K562 (cell line): ENCODE measurements around the gene PCK1. TPM values are rescaled to one million over a fixed set of nuclear protein-coding genes. Genes with fewer than 3 reads are reported as not detected.

Experiments used
- ATAC-seq: fragments of 200-7000 bp; cut with Tn5 transposase; 3 replicates; pipeline ENCODE4 v1.9.1; 2020; ENCODE audit warnings: moderate library complexity
- BruUV-seq: library from RNA; stranded (reverse); fragments of 400-500 nt; replicated peaks from 2 replicates; lab custom pipeline; 2021; lab: Mats Ljungman, UMichigan
- CTCF ChIA-PET: fragments of 300-600 bp; formaldehyde crosslinking; extraction: SDS; loops from one replicate; lab custom pipeline; 2021; ENCODE audit warnings: low intra/inter-chr PET ratio; lab: Yijun Ruan, JAX
- POLR2A ChIA-PET: fragments of 300-600, 350-650 bp; sonication (Branson Sonifier 250); formaldehyde crosslinking; extraction: SDS; loops from one replicate; lab custom pipeline; 2021; ENCODE audit warnings: antibody characterized with exemption, inconsistent platforms; lab: Yijun Ruan, JAX
- DNase-seq, 4 experiments: peaks; one replicate each; pipeline versions ENCODE4 v3.0.0 to v3.0.0-alpha.2; 2011 to 2018; ENCODE audit warnings: low spot score in 3 of 4, mixed read lengths in 3 of 4; ENCODE audit errors: extremely low read depth in 1 of 4
- FAIRE-seq: peaks from 2 replicates; lab custom pipeline; 2011; peaks lifted over from hg19 to GRCh38; lab: Jason Lieb, UNC
- H2AFZ ChIP-seq: 2 replicates; pipeline ENCODE4 v1.6.0; 2011; ENCODE audit warnings: low read depth, low read length, control low read depth, inconsistent platforms
- H3K27ac ChIP-seq: fragments of 200-600 bp; 3 replicates; pipeline ENCODE4 v1.8.0; 2011; ENCODE audit warnings: low read depth, mild to moderate bottlenecking, control low read depth, inconsistent platforms, low read length, moderate library complexity, mixed read lengths; ENCODE audit errors: extremely low read depth
- H3K27me3 ChIP-seq, 2 experiments: fragments of 300-600 bp in 1 of 2; 2 replicates in 1 of 2; 3 replicates in 1 of 2; pipeline versions ENCODE4 v1.6.0 to v1.8.0; 2011; ENCODE audit warnings: inconsistent platforms in 2 of 2, low read length in 2 of 2, mild to moderate bottlenecking in 1 of 2, mixed read lengths in 1 of 2, moderate library complexity in 1 of 2; ENCODE audit not compliant: control insufficient read depth in 2 of 2, insufficient read depth in 2 of 2
- H3K36me3 ChIP-seq: fragments of 300-600 bp; 3 replicates; pipeline ENCODE4 v1.8.0; 2011; ENCODE audit warnings: mild to moderate bottlenecking, low read length, inconsistent platforms; ENCODE audit not compliant: control insufficient read depth, insufficient read depth
- H3K4me1 ChIP-seq, 2 experiments: fragments of 200-600 bp in 1 of 2; replicated peaks in 1 of 2; 2 replicates in 1 of 2; 3 replicates in 1 of 2; pipeline versions ENCODE4 v1.5.1 to v1.8.0; 2011; ENCODE audit warnings: inconsistent platforms in 2 of 2, low read length in 2 of 2, mild to moderate bottlenecking in 1 of 2, mixed read lengths in 1 of 2, moderate library complexity in 1 of 2; ENCODE audit not compliant: control insufficient read depth in 2 of 2, insufficient read depth in 2 of 2
- H3K4me2 ChIP-seq: 2 replicates; pipeline ENCODE4 v1.6.1; 2011; ENCODE audit warnings: low read length, control low read depth, inconsistent platforms, mixed read lengths; ENCODE audit not compliant: insufficient read depth
- H3K4me3 ChIP-seq: fragments of 200-600 bp; sonication (generic), shearing (Covaris generic); 2 replicates; pipeline ENCODE4 v1.5.1; 2016; ENCODE audit warnings: control low read depth, inconsistent platforms
- H3K79me2 ChIP-seq: fragments of 200-600 bp; 3 replicates; pipeline ENCODE4 v1.8.0; 2011; ENCODE audit warnings: low read length, inconsistent platforms; ENCODE audit not compliant: control insufficient read depth, insufficient read depth
- H3K9ac ChIP-seq, 2 experiments: 2 replicates each; pipeline versions ENCODE4 v1.6.0 to v1.6.1; 2011; ENCODE audit warnings: low read depth in 2 of 2, low read length in 2 of 2, control low read depth in 1 of 2, inconsistent platforms in 1 of 2, mild to moderate bottlenecking in 1 of 2, mixed read lengths in 1 of 2; ENCODE audit not compliant: insufficient read depth in 1 of 2
- H3K9me1 ChIP-seq: one replicate; pipeline ENCODE4 v1.6.0; 2011; ENCODE audit warnings: inconsistent platforms, mild to moderate bottlenecking, low read length, moderate library complexity; ENCODE audit not compliant: control insufficient read depth, insufficient read depth
- H3K9me3 ChIP-seq: replicated peaks from 2 replicates; pipeline ENCODE4 v1.5.1; 2011; ENCODE audit warnings: low read depth, low read length, inconsistent platforms; ENCODE audit not compliant: control insufficient read depth, insufficient read depth
- H4K20me1 ChIP-seq: replicated peaks from 2 replicates; pipeline ENCODE4 v1.6.1; 2011; ENCODE audit warnings: low read length, inconsistent platforms, mixed read lengths; ENCODE audit not compliant: control insufficient read depth, insufficient read depth
- BCOR ChIP-seq: fragments of 450-650 bp; IDR thresholded peaks from 2 replicates; pipeline ENCODE4 v1.6.1; 2016
- GTF2A2 ChIP-seq: IDR thresholded peaks from 2 replicates; pipeline ENCODE4 v1.6.1; 2016; ENCODE audit warnings: mild to moderate bottlenecking, missing genetic modification characterization, missing compliant biosample characterization
- NELFE ChIP-seq: IDR thresholded peaks from 2 replicates; pipeline ENCODE4 v1.6.1; 2011; ENCODE audit warnings: mild to moderate bottlenecking; ENCODE audit not compliant: insufficient read depth, insufficient read length
- RBM25 ChIP-seq: fragments of 200-400 bp; formaldehyde crosslinking; IDR thresholded peaks from 2 replicates; pipeline ENCODE4 v1.6.1; 2018; ENCODE audit warnings: low read length, low read depth, moderate library complexity; ENCODE audit not compliant: severe bottlenecking
- RCOR1 ChIP-seq, 2 experiments: IDR thresholded peaks; 2 replicates each; pipeline ENCODE4 v1.6.1; 2012; ENCODE audit warnings: low read depth in 2 of 2, low read length in 2 of 2, borderline replicate concordance in 1 of 2, improper control_type of control experiment in 1 of 2
- SMARCA5 ChIP-seq: fragments of 450-650 bp; IDR thresholded peaks from 2 replicates; pipeline ENCODE4 v1.6.1; 2016
- ZFP36 ChIP-seq: fragments of 150-350 bp; IDR thresholded peaks from 2 replicates; pipeline ENCODE4 v1.6.1; 2018; ENCODE audit warnings: low read length, low read depth; ENCODE audit not compliant: partially characterized antibody
- WGBS: fragments of 100-300 bp; shearing (Covaris generic); methylation state at CpG from one replicate; pipeline ENCODE4 v1.1.6; 2016; ENCODE audit warnings: low coverage, mixed read lengths; ENCODE audit not compliant: insufficient coverage; ENCODE audit errors: missing lambda C conversion rate; 5-methylcytosine and 5-hydroxymethylcytosine counted together
- in situ Hi-C: fragments of 300-500 bp; cut with MboI; formaldehyde crosslinking; loops from 4 replicates; pipeline ENCODE4 v1.15.0; 2018; ENCODE audit warnings: inconsistent platforms, mixed read lengths
- intact Hi-C: fragments of 100-400 bp; cut with micrococcal nuclease; formaldehyde crosslinking; loops from 2 replicates; pipeline ENCODE4 v1.14.2; 2022
- polyA plus RNA-seq, 8 experiments: library from polyadenylated mRNA; depleted of rRNA in 4 of 8; stranded (reverse) in 5 of 8; unstranded in 3 of 8; fragments of >200 nt; fragmentation: Nextera tagmentation in 2 of 8; fragmentation: Illumina TruSeq in 1 of 8; extraction: Ambion mirVana in 2 of 8; extraction: Trizol in 1 of 8; gene quantifications; 2 replicates each; pipeline versions ENCODE4 v1.2.1 to v1.2.3, GENCODE V29; 2011 to 2014; ENCODE audit warnings: inconsistent platforms in 1 of 8, missing spikeins in 1 of 8
- total RNA-seq, 7 experiments: library from RNA; depleted of rRNA in 6 of 7; stranded (reverse); fragments of >200 nt in 6 of 7; fragmentation: Illumina TruSeq in 2 of 7; extraction: Trizol in 2 of 7; gene quantifications; 2 replicates each; pipeline versions ENCODE4 v1.2.1 to v1.2.3, GENCODE V29; 2011 to 2021; ENCODE audit warnings: low replicate concordance in 1 of 7

The PCK1 gene
- total and polyA plus RNA-seq, 9 of the 15 experiments (the other 6 are each of a cell fraction or from before 2014, with no cell fraction given) = 0.05 to 0.73 (median 0.15) TPM

DNA sequence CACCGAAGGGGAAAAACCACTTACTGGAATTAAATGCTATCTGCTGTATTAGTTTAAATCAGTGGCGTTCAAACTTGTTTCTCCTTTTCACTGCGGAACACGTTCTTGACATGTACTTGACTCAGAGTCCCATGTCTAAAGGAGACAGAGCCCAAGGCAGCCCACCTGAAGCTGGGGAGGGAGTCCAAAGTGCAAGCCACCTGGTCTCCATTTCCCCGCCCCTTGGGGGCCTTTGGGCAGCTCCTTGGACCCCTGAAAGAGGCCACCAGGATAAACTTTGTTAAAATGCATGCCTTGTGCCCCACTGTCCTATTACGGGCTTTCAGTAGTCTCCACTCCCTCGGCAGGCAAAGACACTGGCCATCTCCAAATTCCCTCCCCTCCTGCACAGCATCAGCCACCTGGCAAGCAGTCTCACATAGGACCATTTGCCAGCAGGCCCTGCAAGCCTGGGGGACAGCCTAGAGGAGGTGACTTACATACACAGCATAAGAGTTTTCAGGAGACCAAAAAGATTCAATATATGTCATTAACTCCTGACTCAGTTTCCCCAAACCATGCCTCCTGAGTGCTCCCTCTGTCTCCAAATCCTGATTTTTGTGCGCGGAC, 6.7 kb downstream of the PCK1 start:
- Histone ChIP-seq H3K27ac (no peak overlapping the region), H3K27me3 (peaks cover 0 to 12% of the 10 kb centered on the region in 2 experiments; a peak in 1 of 5 replicates), H2AFZ (no peak overlapping the region), H3K36me3 (no peaks in the 10 kb centered on the region), H3K4me3 (no peak overlapping the region), H3K4me1 (peaks cover 0 to 10% of the 10 kb centered on the region in 2 experiments; a peak in 3 of 5 replicates), H3K79me2 (no peaks in the 10 kb centered on the region), H3K4me2 (no peak overlapping the region), H4K20me1 (no peaks in the 10 kb centered on the region), H3K9me3 (no peaks in the 10 kb centered on the region), H3K9ac (no peak overlapping the region), H3K9me1 (no peaks in the 10 kb centered on the region)
- ATAC-seq (no peak), DNase-seq (no peak), FAIRE-seq (no peak)
- in situ Hi-C loops = no loop called here
- intact Hi-C loops = no loop called here
- POLR2A ChIA-PET = interaction anchor here (0.9 to 1.0 kb wide), 2 partner anchors 8 to 11 kb away, joined by 4 to 6 read pairs; no protein-coding TSS in a partner anchor
- CTCF ChIA-PET = no interaction called here
- TF ChIP-seq SMARCA5 (no peak), NELFE (no peak), RCOR1 (IDR thresholded peaks at IDR 0.05; ENCODE audit: borderline replicate concordance in 1 of 2, low read depth in 2 of 2, low read length in 2 of 2) (0 out of 4 replicates have a peak, but pooled peaks of 1 of the 2 experiments have one; percentile 23), BCOR (peak; percentile 72), RBM25 (peak; percentile 82), GTF2A2 (tag) (no peak), ZFP36 (peak; percentile 97)
- BruUV-seq = no TSS peak
- 38% methylated on average over 9 of the region's 9 CpGs for WGBS
